NCI-H187 (cell line): ENCODE measurements around the gene CCDC69.

Source experiments
- DNase-seq, 2 experiments: peaks; one replicate each; lab custom pipeline; 2025; lab: John Stamatoyannopoulos, UW

The CCDC69 gene

DNA sequence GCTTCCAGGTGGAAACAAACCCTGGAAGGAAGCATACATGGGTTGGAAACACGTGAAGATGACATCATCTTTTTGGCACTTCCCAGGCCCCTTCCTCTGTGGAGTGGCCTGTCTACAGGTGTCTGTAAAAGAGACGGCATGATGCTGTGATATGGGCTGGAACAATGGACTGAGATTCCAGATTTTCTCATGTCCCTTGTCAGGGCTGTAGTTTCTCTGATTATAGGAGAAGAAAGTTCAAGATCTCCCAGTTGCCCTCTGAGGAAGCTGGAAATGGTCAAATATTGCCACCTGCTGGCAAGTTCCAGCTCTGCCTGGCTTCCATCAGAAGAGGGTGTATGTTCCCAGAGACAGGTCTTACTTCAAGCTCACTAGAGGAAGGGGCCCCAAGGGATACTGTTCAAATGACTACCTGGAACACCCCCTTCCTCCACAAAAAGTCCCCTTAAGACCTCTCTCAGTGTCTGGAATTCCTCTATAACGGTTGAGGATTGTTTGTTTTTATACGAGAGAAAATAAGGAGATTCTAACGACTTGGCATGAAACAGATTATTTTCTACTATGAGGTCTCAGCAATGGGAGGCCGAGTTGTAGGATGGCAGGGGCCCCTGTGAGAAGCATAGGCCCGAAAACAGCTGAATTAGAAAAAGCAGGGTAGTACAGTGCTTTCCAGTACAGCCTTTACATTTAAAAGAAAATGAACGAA is 59.1 kb downstream of the CCDC69 start:
- DNase-seq: peak; percentile 54 to 63

DNA sequence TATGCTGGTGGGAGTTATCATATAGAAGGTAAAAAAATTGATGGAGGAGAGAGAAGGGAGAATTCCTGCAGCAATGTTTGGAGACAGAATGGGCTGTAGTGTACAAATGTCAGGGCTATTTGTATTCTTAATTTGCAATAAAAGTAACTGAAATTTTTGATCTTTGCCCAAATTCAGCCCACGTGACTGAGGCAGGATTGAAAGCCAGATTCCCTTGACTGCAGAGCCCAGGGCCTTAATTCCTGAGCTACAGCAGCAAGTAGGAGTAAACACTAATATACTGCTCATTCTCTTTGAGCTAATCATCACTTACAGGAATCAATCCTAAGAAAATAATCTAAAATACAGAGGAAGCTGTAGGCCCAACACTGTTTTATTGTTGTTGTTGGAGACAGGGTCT is 61.1 kb downstream of the CCDC69 start:
- no peak for DNase-seq

- DNase-seq: no peak
Observed at GRCh38 chr5:151159649-151160373, 64.1 kb downstream of the CCDC69 start.

DNA sequence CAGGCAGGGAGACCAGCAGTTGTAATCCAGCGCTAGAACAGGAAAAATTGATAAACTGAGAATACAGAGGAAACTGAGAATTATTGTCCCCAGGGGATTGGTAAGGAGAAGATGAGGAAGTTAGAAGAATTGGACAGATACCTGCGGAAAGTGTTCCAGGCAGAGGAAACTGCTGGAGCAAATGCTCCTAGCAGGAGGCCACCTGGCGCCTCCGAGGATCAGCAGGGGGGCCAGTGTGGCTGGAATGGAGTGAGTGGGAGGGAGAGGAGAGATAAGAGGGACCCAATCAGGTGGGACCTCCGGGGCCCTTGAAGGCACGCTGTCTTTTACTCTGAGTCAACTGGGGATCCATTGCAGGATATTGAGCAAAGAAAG is 65.6 kb downstream of the CCDC69 start:
- no peak for DNase-seq

DNA sequence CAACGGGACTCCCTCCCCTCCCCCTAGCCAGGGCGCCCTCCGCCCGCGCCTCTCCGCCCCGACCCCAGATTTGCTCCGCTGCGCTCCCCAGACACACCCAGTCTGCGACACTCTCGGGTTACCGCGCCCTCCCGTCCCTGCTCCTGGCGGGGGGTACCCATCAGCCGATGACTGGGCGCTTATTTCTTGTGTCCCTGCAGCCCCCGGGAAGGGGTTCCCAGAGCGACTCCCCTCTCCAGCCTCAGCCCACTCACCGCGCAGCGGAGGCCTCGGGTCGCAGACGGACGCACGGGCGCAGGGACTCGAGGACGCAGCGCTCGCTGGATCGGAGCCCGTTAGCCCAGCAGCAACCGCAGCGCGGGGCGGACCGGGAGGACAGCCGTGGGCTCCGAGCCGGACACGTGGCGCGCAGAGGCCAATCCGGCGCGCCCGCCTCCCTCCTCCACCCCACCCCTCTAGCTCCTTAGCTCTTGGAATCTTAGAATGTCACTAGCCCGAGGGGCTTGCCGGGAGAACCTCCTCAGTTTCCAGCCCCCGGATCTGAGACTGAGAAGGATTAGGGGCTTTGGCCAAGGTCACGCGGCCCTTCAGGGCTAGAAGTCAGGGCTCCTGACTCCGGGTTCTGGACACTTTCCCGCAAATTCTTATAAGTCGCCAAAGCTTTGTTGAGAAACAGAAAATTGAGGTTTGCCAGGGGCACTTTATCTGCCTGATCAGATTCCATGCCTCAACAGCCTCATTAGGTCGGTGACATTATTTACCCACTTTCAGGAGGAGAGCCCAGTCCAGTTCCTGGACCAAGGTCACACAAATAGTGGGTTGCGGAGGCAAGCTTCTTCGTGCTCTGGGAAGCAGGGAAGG is 66.2 kb downstream of the CCDC69 start, which contains the start of gene ANXA6:
ANXA6 (minus strand) TSS at position 354 of the 861 bp plus-strand sequence. CDS start 9,878 bp downstream, outside the sequence.
- DNase-seq: peak; percentile 35 to 44

- DNase-seq: no peak
Observed at GRCh38 chr5:151156507-151157420, 67.1 kb downstream of the CCDC69 start.

GRCh38 chr5:151155775-151156506 is 68.0 kb downstream of the CCDC69 start:
- peak; percentile 17 to 40 for DNase-seq

DNA sequence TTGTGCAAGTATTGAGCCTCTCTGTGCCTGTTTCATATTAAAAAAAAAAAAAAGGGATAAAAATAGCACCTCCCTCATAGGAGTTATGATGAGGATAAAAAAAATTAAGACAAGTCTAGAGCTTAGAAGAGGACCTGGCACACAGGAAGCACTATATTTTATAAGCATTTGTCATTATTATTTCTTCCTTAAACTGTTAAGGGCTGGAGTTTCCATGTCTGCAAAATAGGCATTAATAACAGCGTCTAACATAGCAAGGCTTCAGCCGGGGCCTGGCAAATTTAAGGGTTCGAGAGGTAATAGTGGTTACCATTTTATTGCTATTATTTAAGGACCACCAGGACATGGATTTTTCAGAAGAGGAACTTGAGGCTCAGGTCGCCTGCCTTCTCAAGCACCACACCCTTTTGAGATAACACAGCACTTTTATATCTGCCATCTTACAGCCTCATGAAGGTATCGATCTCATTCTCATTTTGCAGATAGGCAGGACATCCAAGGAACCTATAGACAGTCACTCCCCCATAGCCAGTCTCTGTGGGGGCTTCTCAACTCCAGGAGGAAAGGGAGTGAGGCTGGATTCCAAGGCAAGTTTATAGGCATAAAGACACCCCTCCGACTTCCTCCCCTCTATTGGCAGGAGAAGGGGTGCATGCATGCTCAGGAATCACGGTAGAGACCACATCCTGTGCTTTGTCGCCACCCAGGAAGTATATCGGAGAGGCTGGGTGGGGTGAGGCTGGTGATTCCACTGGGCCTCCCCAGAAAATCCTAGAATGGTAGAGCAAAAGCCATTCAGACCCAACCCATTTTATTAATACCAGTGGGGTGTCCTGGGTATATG is 68.7 kb downstream of the CCDC69 start:
- no peak for DNase-seq

- DNase-seq: no peak
Observed at GRCh38 chr5:151153766-151154272, 70.1 kb downstream of the CCDC69 start.

GRCh38 chr5:151153300-151153699 is 70.6 kb downstream of the CCDC69 start:
- DNase-seq: no peak

DNA sequence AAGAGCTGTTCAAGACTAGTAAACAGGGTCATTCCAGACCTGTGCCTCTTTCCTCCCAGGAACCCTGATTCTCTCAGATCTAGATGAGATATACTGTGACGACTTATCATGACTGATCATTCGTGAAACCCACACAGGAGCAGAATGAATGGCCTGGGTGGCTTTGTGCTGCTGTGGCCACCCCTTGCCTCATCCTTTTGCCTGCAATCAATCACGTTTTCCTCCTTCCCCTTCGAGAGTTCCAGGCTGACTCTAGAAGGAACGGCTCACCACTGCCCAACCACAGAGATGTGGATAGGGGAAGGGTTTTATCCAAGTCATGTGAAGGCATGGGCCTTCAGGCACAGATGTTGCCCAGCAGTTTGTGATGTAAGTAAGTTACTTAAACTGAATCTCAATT is 72.1 kb downstream of the CCDC69 start:
- DNase-seq: no peak

DNA sequence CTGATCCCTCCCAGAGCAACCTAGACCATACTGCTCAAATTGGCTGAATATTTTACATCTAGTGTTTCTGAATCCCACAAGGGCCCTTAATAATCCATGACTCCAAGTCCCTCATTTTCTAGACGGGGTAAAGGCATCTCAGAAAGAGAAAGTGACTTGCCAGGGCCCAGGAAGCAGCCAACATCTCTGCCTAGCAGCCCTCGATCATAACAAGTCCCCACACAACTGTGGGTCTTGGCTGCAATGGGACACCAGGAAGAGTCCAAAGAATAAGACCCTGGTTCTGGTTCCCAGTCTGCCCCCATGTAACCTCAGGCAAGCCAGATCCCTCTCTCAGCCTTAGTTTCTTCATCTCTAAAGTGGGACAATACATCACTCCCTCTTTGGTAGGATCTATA is 72.6 kb downstream of the CCDC69 start:
- DNase-seq: no peak

- DNase-seq: no peak
Observed at GRCh38 chr5:151150471-151151262, 73.2 kb downstream of the CCDC69 start.

DNA sequence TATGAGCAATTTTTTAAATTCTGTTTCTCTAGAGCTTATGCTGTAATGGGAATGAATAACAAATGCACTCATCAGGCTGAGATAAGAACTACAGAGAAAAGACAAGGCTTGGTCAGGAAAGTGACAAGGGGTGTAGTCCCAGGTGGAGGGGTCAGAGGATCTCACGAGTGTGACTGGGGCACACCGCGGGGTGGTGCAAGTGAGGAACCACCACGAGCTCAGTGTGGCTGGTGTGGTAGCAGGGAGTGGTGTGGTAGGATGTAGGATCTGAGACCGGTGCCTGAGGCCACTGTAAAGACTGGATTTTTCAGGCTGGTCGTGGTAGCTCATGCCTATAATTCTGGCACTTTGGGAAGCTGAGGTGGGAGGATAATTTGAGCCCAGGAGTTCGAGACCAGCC is 75.3 kb downstream of the CCDC69 start:
- DNase-seq: no peak

DNA sequence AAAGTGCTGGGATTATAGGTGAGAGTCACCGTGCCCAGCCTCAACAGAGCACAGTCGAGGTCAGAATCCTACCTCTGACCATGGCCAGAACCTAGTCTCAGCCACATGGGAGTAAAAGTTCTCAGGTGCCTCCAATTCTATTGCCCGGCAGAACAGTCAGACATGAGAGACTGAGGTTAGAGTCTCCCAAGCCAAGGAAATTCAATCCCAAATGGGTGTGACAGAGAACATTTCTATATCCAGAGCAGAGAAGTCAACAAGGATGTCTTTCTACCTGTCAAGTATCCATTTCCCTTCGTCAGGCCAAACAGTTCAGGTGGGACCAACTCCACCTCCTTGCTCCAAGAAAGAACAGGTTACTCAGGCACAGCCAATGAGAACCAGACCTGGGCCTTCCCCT is 76.9 kb downstream of the CCDC69 start:
- DNase-seq: no peak

GRCh38 chr5:151146061-151146460 is 77.8 kb downstream of the CCDC69 start:
- no peak for DNase-seq

- DNase-seq: no peak
Observed at GRCh38 chr5:151144922-151145321, 79.0 kb downstream of the CCDC69 start.

DNA sequence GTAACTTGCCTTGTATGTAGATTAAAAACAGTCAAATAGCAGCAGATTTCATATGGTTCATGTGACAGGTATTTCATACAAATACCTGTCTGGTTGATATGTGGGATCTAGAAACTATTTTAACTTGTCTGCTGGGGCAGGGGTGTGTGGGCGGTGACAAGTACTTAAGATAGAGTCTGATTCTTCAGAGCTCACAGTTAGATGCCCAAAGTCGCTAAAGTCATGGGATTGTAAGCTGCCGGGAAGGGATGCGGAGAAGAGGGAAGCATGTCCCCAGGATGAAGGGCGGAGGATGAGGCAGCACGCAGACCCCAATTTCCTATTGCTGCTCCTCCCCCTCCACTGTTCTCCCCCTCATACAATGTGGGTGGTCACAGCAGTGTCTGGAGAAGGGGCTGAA is 79.6 kb downstream of the CCDC69 start:
- no peak for DNase-seq

DNA sequence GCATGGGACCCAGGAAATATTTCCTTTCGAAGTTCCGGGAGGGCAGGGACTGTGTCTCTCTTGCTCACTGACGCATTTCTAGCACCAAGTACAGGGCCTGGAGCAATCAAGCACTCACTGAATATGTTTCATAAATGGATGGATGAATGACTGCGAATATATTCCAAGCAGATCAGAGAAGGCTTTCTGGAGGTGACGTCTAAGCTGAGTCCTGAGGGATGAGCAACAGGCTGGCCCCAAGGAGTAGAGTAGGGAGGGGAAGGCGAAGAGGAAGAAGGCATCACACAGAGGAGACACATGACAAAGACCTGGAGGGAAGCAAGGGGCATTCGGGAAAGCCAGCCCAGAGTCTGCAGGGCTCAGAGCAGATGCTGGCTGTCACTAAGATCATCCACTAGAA is 80.2 kb downstream of the CCDC69 start:
- DNase-seq: no peak
